AG20443 (cell line): Measurements from ENCODE around the gene DUSP15.
A peak's percentile ranks its signal among the peaks of the same experiment; 100 is the strongest.

Source experiments
- DNase-seq: peaks from one replicate; pipeline ENCODE4 v3.0.0; 2012; ENCODE audit warnings: low spot score, mixed read lengths

Gene DUSP15

GRCh38 chr20:31894980-31895675 lies 24.8 kb upstream of the DUSP15 start:
- DNase-seq: peak; percentile 86

- DNase-seq: no peak
Observed at GRCh38 chr20:31890646-31891045, 20.3 kb upstream of the DUSP15 start.

GRCh38 chr20:31883829-31884228 lies 13.5 kb upstream of the DUSP15 start:
- no peak for DNase-seq

GRCh38 chr20:31881945-31882344 lies 11.6 kb upstream of the DUSP15 start:
- no peak for DNase-seq

- DNase-seq: peak; percentile 98
Observed at GRCh38 chr20:31879143-31879987, 9.0 kb upstream of the DUSP15 start.

GRCh38 chr20:31877684-31878083 lies 7.4 kb upstream of the DUSP15 start:
- DNase-seq: no peak

GRCh38 chr20:31875671-31876070 lies 5.3 kb upstream of the DUSP15 start:
- no peak for DNase-seq

GRCh38 chr20:31872406-31872805 lies 2.1 kb upstream of the DUSP15 start:
- DNase-seq: no peak

- DNase-seq: no peak
Observed at GRCh38 chr20:31871618-31871954, 1.3 kb upstream of the DUSP15 start.

GRCh38 chr20:31870726-31871617 lies 645 bp upstream of the DUSP15 start:
- no peak for DNase-seq

- peak; percentile 4 for DNase-seq
Observed at GRCh38 chr20:31869673-31869941, 720 bp downstream of the DUSP15 start.

GRCh38 chr20:31868853-31869672 lies 1.3 kb downstream of the DUSP15 start:
- DNase-seq: no peak

GRCh38 chr20:31866221-31866620 lies 4.1 kb downstream of the DUSP15 start:
- no peak for DNase-seq

- DNase-seq: no peak
Observed at GRCh38 chr20:31864521-31865400, 5.6 kb downstream of the DUSP15 start.

- no peak for DNase-seq
Observed at GRCh38 chr20:31863296-31864085, 6.8 kb downstream of the DUSP15 start.

- DNase-seq: no peak
Observed at GRCh38 chr20:31862506-31862905, 7.8 kb downstream of the DUSP15 start.

GRCh38 chr20:31862157-31862470 lies 8.2 kb downstream of the DUSP15 start:
- no peak for DNase-seq

- peak; percentile 85 for DNase-seq
Observed at GRCh38 chr20:31861385-31862156, 8.8 kb downstream of the DUSP15 start.

GRCh38 chr20:31861135-31861384 lies 9.3 kb downstream of the DUSP15 start:
- DNase-seq: no peak
